OCI-LY1 (cell line): Measurements from ENCODE around the gene DCAF12.

Experiments
- H2AFZ ChIP-seq: fragments of 200-600 bp; sonication (generic), shearing (Covaris generic); 2 replicates; pipeline ENCODE4 v1.6.0; 2014; ENCODE audit warnings: antibody characterized with exemption, mild to moderate bottlenecking, low read length
- H3F3A ChIP-seq: fragments of 200-600 bp; sonication (generic), shearing (Covaris generic); 2 replicates; pipeline ENCODE4 v1.6.0; 2014; ENCODE audit warnings: mild to moderate bottlenecking, antibody characterized with exemption, low read length, moderate library complexity; ENCODE audit not compliant: insufficient read depth
- H3K27ac ChIP-seq: fragments of 200-600 bp; sonication (generic); 2 replicates; pipeline ENCODE4 v1.5.1; 2014; ENCODE audit warnings: low read length, mixed run types, mild to moderate bottlenecking, low read depth; ENCODE audit not compliant: poor library complexity, severe bottlenecking
- H3K27me3 ChIP-seq: fragments of 200-600 bp; sonication (generic); 2 replicates; pipeline ENCODE4 v1.6.0; 2014; ENCODE audit warnings: antibody characterized with exemption, mild to moderate bottlenecking, low read length, moderate library complexity; ENCODE audit not compliant: insufficient read depth
- H3K36me3 ChIP-seq: fragments of 200-600 bp; sonication (generic); 2 replicates; pipeline ENCODE4 v1.6.1; 2014; ENCODE audit warnings: mild to moderate bottlenecking, antibody characterized with exemption, low read length, moderate library complexity, mixed read lengths; ENCODE audit not compliant: insufficient read depth
- H3K4me1 ChIP-seq: fragments of 200-600 bp; sonication (generic); 2 replicates; pipeline ENCODE4 v1.5.1; 2014; ENCODE audit warnings: mild to moderate bottlenecking, low read length, moderate library complexity; ENCODE audit not compliant: insufficient read depth, severe bottlenecking
- H3K4me2 ChIP-seq: fragments of 200-600 bp; sonication (generic), shearing (Covaris generic); 2 replicates; pipeline ENCODE4 v1.6.1; 2014; ENCODE audit warnings: low read length
- H3K4me3 ChIP-seq: fragments of 200-600 bp; sonication (generic); 2 replicates; pipeline ENCODE4 v1.5.1; 2014; ENCODE audit warnings: low read length, low read depth, mild to moderate bottlenecking, mixed read lengths; ENCODE audit not compliant: poor library complexity, severe bottlenecking
- H3K79me2 ChIP-seq: fragments of 200-600 bp; shearing (Covaris generic); 2 replicates; pipeline ENCODE4 v1.6.1; 2016; ENCODE audit warnings: mixed run types, low read length, mixed read lengths; ENCODE audit not compliant: insufficient read depth
- H3K9ac ChIP-seq: fragments of 200-600 bp; sonication (generic), shearing (Covaris generic); 2 replicates; pipeline ENCODE4 v1.6.1; 2014; ENCODE audit warnings: mild to moderate bottlenecking, low read length, mixed read lengths
- H3K9me2 ChIP-seq: fragments of 200-600 bp; sonication (generic), shearing (Covaris generic); 2 replicates; pipeline ENCODE4 v1.6.1; 2014; ENCODE audit warnings: low read depth, mild to moderate bottlenecking, low read length, mixed read lengths
- H3K9me3 ChIP-seq: fragments of 200-600 bp; shearing (Covaris generic); 2 replicates; pipeline ENCODE4 v1.6.1; 2014; ENCODE audit warnings: low read length, mixed read lengths
- H4K20me1 ChIP-seq: fragments of 200-600 bp; sonication (generic), shearing (Covaris generic); 2 replicates; pipeline ENCODE4 v1.6.0; 2016; ENCODE audit warnings: mild to moderate bottlenecking, low read length; ENCODE audit not compliant: insufficient read depth
- EZH2 ChIP-seq: fragments of 200-600 bp; sonication (generic), shearing (Covaris generic); IDR thresholded peaks from 2 replicates; pipeline ENCODE4 v1.8.0; 2017; ENCODE audit warnings: borderline replicate concordance, mixed run types, mild to moderate bottlenecking, antibody characterized with exemption, low read length, moderate library complexity, mixed read lengths
- TF ChIP-seq, protein P1 (sequence below): fragments of 200-600 bp; sonication (generic), shearing (Covaris generic); IDR thresholded peaks from 2 replicates; pipeline ENCODE4 v1.5.1; 2017; ENCODE audit warnings: mild to moderate bottlenecking, antibody characterized with exemption, low read length, moderate library complexity, mixed read lengths

The DCAF12 gene

DNA sequence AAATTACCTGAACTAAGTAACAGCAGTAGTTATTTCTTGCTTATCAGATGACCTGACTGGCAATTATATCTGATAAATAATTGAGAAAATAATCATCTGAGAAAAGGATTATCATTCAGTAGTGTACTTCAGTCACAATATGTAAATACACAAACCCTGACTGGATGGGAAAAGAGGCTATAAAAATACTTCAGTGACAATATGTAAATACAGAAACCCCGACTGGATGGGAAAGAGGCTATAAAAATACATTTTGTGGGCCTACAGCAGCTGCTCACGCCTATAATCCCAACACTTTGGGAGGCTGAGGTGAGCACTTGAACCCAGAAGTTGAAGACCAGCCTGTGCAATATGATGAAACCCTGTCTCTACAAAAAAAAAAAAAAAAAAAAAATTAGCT lies 88.9 kb downstream of the DCAF12 start:
- no peaks in the 10 kb centered on the region for H3K27me3 ChIP-seq
- H3K27ac ChIP-seq: no peak overlapping the region
- no peaks in the 10 kb centered on the region for H3K9me2 ChIP-seq
- H3K9me3 ChIP-seq: peaks cover 7% of the 10 kb centered on the region; the same call in 1 of the 2 replicates
- no peak overlapping the region for H3K9ac ChIP-seq
- peaks cover 61% of the 10 kb centered on the region for H3K36me3 ChIP-seq
- H2AFZ ChIP-seq: no peak overlapping the region
- no peak for TF ChIP-seq EZH2
- TF ChIP-seq, protein P1, sequence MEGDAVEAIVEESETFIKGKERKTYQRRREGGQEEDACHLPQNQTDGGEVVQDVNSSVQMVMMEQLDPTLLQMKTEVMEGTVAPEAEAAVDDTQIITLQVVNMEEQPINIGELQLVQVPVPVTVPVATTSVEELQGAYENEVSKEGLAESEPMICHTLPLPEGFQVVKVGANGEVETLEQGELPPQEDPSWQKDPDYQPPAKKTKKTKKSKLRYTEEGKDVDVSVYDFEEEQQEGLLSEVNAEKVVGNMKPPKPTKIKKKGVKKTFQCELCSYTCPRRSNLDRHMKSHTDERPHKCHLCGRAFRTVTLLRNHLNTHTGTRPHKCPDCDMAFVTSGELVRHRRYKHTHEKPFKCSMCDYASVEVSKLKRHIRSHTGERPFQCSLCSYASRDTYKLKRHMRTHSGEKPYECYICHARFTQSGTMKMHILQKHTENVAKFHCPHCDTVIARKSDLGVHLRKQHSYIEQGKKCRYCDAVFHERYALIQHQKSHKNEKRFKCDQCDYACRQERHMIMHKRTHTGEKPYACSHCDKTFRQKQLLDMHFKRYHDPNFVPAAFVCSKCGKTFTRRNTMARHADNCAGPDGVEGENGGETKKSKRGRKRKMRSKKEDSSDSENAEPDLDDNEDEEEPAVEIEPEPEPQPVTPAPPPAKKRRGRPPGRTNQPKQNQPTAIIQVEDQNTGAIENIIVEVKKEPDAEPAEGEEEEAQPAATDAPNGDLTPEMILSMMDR: no peak
- no peaks in the 10 kb centered on the region for H3K4me1 ChIP-seq
- peaks cover 81% of the 10 kb centered on the region for H3K79me2 ChIP-seq
- no peaks in the 10 kb centered on the region for H3F3A ChIP-seq
- H3K4me3 ChIP-seq: no peak overlapping the region
- no peak overlapping the region for H3K4me2 ChIP-seq
- no peaks in the 10 kb centered on the region for H4K20me1 ChIP-seq

DNA sequence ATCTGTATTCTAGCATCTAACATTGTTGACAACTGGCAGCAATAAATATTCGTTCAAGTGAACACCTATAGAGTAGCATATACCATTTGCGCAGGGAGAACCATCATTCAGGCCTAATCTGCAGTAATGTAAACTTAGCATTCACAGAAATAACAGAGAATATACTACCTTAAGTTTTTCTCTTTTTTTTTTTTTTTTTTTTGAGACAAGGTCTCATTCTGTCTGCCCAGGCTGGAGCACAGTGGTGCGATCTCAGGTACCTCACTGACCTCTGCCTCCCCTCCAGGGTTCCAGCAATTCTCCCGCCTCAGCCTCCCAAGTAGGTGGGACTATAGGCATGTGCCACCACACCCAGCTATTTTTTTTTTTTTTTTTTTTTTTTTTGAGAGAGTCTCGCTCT lies 89.9 kb downstream of the DCAF12 start:
- Histone ChIP-seq H3K9me3 (peaks cover 7% of the 10 kb centered on the region; the same call in 1 of the 2 replicates), H3K9me2 (no peaks in the 10 kb centered on the region), H3K4me1 (no peaks in the 10 kb centered on the region), H3K9ac (no peak overlapping the region), H3K27ac (no peak overlapping the region), H3K27me3 (no peaks in the 10 kb centered on the region), H3K4me2 (no peak overlapping the region), H3K79me2 (peaks cover 81% of the 10 kb centered on the region), H3K36me3 (peaks cover 61% of the 10 kb centered on the region), H4K20me1 (no peaks in the 10 kb centered on the region), H3K4me3 (no peak overlapping the region), H2AFZ (no peak overlapping the region), H3F3A (no peaks in the 10 kb centered on the region)
- no peak for TF ChIP-seq EZH2
- TF ChIP-seq, protein P1: no peak
